Testis (tissue), 3 donors: ENCODE measurements around the gene HTR3D. TPM values are rescaled to one million over a fixed set of nuclear protein-coding genes. Genes with fewer than 3 reads are reported as not detected.

Source experiments
- DNase-seq: peaks from one replicate; pipeline ENCODE4 v3.0.0-alpha.2; 2019
- H3K27ac ChIP-seq, 2 donors: fragments of 200-600 bp; sonication (generic); one replicate each; pipeline ENCODE4 v1.5.1; 2019
- H3K27me3 ChIP-seq: fragments of 200-600 bp; sonication (generic); one replicate; pipeline ENCODE4 v1.5.1; 2019
- H3K36me3 ChIP-seq: fragments of 200-600 bp; sonication (generic); one replicate; pipeline ENCODE4 v1.5.1; 2017; ENCODE audit warnings: low read depth; ENCODE audit errors: missing control alignments
- H3K4me1 ChIP-seq: fragments of 200-600 bp; sonication (generic); one replicate; pipeline ENCODE4 v1.5.1; 2019
- H3K4me3 ChIP-seq, 2 donors: fragments of 200-600 bp; sonication (generic); one replicate each; pipeline ENCODE4 v1.5.1; 2017 to 2019
- H3K9me3 ChIP-seq: fragments of 200-600 bp; sonication (generic); one replicate; pipeline ENCODE4 v1.5.1; 2017
- POLR2A ChIP-seq: fragments of 450-650 bp; IDR thresholded peaks from one replicate; pipeline ENCODE4 v1.6.1; 2017; ENCODE audit warnings: antibody characterized with exemption, mild to moderate bottlenecking, moderate library complexity
- WGBS, 2 donors: methylation state at CpG; one replicate each; pipeline ENCODE4 v1.1.5; 2018; 5-methylcytosine and 5-hydroxymethylcytosine counted together
- intact Hi-C: fragments of 100-400 bp; cut with DNase I; formaldehyde crosslinking; loops from one replicate; pipeline ENCODE4 v1.15.1; 2023; ENCODE audit warnings: low total_unique reads
- polyA plus RNA-seq: library from polyadenylated mRNA; stranded (reverse); fragments of 350-450 nt; fragmentation: Illumina TruSeq; extraction: RNeasy Lipid Tissue Mini Kit (QIAGEN cat#74804); gene quantifications from one replicate; pipeline ENCODE4 v1.2.3, GENCODE V29; 2014; ENCODE audit warnings: low read depth, low replicate concordance; ENCODE audit not compliant: insufficient read depth
- total RNA-seq, 2 donors: library from RNA; depleted of rRNA; stranded (reverse); fragments of >200 nt; gene quantifications; one replicate each; pipeline ENCODE4 v1.2.3, GENCODE V29; 2016
- TF ChIP-seq, protein P1 (sequence below), 3 experiments: fragments of 450-650 bp in 2 of 3; fragments of 200-600 bp in 1 of 3; sonication (generic) in 1 of 3; IDR thresholded peaks; one replicate each; pipeline ENCODE4 v1.5.1; 2016 to 2019; ENCODE audit warnings: antibody characterized with exemption in 3 of 3, mild to moderate bottlenecking in 2 of 3, moderate library complexity in 1 of 3

Gene HTR3D
- total and polyA plus RNA-seq, 3 donors from 2014 or later, result not detected

- no peak overlapping the region for H3K27ac ChIP-seq
- no peaks in the 10 kb centered on the region for H3K9me3 ChIP-seq
- H3K36me3 ChIP-seq, result no peaks in the 10 kb centered on the region
- TF ChIP-seq, protein P1, sequence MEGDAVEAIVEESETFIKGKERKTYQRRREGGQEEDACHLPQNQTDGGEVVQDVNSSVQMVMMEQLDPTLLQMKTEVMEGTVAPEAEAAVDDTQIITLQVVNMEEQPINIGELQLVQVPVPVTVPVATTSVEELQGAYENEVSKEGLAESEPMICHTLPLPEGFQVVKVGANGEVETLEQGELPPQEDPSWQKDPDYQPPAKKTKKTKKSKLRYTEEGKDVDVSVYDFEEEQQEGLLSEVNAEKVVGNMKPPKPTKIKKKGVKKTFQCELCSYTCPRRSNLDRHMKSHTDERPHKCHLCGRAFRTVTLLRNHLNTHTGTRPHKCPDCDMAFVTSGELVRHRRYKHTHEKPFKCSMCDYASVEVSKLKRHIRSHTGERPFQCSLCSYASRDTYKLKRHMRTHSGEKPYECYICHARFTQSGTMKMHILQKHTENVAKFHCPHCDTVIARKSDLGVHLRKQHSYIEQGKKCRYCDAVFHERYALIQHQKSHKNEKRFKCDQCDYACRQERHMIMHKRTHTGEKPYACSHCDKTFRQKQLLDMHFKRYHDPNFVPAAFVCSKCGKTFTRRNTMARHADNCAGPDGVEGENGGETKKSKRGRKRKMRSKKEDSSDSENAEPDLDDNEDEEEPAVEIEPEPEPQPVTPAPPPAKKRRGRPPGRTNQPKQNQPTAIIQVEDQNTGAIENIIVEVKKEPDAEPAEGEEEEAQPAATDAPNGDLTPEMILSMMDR (IDR thresholded peaks at IDR 0.05), result no peak
- TF ChIP-seq POLR2A, result no peak
- H3K27me3 ChIP-seq, result no peaks in the 10 kb centered on the region
- peak; percentile 17 for DNase-seq
- WGBS, 2 donors, result 50 to 61% methylated on average over 3 of the region's 3 CpGs
- H3K4me3 ChIP-seq, result no peak overlapping the region
- intact Hi-C loops, result no loop called here
- no peaks in the 10 kb centered on the region for H3K4me1 ChIP-seq
Measured at GRCh38 chr3:184040010-184040409, 8.5 kb downstream of the HTR3D start.

DNA sequence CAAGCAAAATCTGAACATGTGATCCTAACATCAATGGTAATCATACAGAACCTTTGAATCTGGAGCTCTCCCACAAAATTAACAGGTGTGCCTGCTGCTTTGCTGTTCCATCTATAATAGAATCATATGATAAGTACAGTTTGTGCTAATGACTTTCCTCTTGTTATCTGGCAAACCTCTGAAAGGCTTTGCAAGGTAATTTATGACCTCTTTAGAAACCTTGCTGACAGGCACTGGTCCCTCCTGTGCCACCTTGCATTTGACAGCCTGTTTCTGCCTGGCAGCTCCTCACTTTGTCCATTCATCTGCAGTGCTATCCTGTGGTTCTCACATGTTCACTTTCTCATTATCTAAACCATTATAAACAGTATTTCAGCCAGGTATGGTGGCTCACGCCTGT is 11.1 kb downstream of the HTR3D start:
- DNase-seq, result no peak
- Histone ChIP-seq H3K27ac (no peak overlapping the region), H3K36me3 (no peaks in the 10 kb centered on the region), H3K27me3 (no peaks in the 10 kb centered on the region), H3K4me1 (no peaks in the 10 kb centered on the region), H3K4me3 (no peak overlapping the region), H3K9me3 (no peaks in the 10 kb centered on the region)
- intact Hi-C loops, result no loop called here
- no peak for TF ChIP-seq POLR2A
- TF ChIP-seq, protein P1 (IDR thresholded peaks at IDR 0.05), result no peak
- 91 to 95% methylated on average over 1 of the region's 1 CpG for WGBS, 2 donors

- 90 to 91% methylated on average over 5 of the region's 5 CpGs for WGBS, 2 donors
- no peak for DNase-seq
- Histone ChIP-seq H3K9me3 (no peaks in the 10 kb centered on the region), H3K4me1 (no peaks in the 10 kb centered on the region), H3K36me3 (no peaks in the 10 kb centered on the region), H3K4me3 (no peak overlapping the region), H3K27ac (no peak overlapping the region), H3K27me3 (no peaks in the 10 kb centered on the region)
- intact Hi-C loops, result no loop called here
- TF ChIP-seq POLR2A, result no peak
- TF ChIP-seq, protein P1 (IDR thresholded peaks at IDR 0.05), result no peak
Measured at GRCh38 chr3:184045995-184046394, 14.5 kb downstream of the HTR3D start.

- WGBS, 2 donors, result 91 to 92% methylated on average over 7 of the region's 7 CpGs
- H3K27ac ChIP-seq, result no peak overlapping the region
- no peak for DNase-seq
- H3K36me3 ChIP-seq, result no peaks in the 10 kb centered on the region
- intact Hi-C loops, result no loop called here
- no peaks in the 10 kb centered on the region for H3K9me3 ChIP-seq
- no peaks in the 10 kb centered on the region for H3K27me3 ChIP-seq
- no peak overlapping the region for H3K4me3 ChIP-seq
- H3K4me1 ChIP-seq, result no peaks in the 10 kb centered on the region
- TF ChIP-seq POLR2A, result no peak
- TF ChIP-seq, protein P1 (IDR thresholded peaks at IDR 0.05), result no peak
Measured at GRCh38 chr3:184050217-184050847, 18.8 kb downstream of the HTR3D start.

- TF ChIP-seq POLR2A, result no peak
- TF ChIP-seq, protein P1 (IDR thresholded peaks at IDR 0.05), result no peak
- 66 to 87% methylated on average over 4 of the region's 4 CpGs for WGBS, 2 donors
- DNase-seq, result no peak
- H3K9me3 ChIP-seq, result no peaks in the 10 kb centered on the region
- H3K27ac ChIP-seq, result no peak within 1 kb of the TSS
- H3K36me3 ChIP-seq, result no peaks in the 10 kb centered on the region
- no peak within 1 kb of the TSS for H3K4me3 ChIP-seq
- H3K4me1 ChIP-seq, result no peaks in the 10 kb centered on the region
- intact Hi-C loops, result no loop called here
- no peaks in the 10 kb centered on the region for H3K27me3 ChIP-seq
Measured at GRCh38 chr3:184052767-184053166, 21.2 kb downstream of the HTR3D start, which contains the start of gene HTR3C. TSS of gene HTR3C (plus strand) at chr3:184053047. CDS start at chr3:184053081, 34 bp downstream.
